Measurements from ENCODE around the gene L3MBTL4. TPM values are rescaled to one million over a fixed set of nuclear protein-coding genes. Genes with fewer than 3 reads are reported as not detected.

The L3MBTL4 gene
- total RNA-seq, 6 experiments from 2014 or later = not detected

DNA sequence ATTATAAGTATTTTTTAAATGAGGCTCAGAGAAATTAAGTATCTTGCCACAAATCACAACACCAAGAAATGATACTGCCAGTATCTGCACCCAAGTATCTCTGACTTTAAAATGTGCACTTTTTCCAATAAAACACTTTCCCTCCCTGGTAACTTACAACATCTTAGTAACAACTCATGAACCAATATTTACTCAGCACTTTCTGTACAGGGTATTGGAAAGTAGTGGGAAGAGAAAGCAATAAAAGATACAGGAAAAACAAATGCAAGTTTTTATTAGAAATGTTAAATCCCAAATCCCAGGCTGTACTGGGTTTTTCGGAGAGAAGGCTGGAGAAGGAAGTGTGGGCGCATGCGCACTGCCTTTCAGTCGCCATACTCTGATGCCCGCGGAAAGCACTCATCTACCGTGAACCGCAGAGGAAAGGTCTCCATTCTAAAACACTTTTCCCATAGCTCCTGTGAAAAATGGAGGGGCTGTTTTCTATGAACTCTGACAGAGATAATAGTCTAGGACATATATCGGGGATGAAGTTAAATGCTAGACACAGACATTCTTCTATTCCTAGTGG is 52.1 kb downstream of the L3MBTL4 start:
- Mint-ChIP-seq H3K27ac (no peak overlapping the region), H3K4me1 (ENCODE audit: low read depth) (no peaks in the 10 kb centered on the region), H3K36me3 (ENCODE audit: low read depth) (peaks cover under 1% of the 10 kb centered on the region; the same call in 1 of the 2 replicates), H3K9me3 (peaks cover 47% of the 10 kb centered on the region), H3K4me3 (no peak overlapping the region), H3K27me3 (ENCODE audit: insufficient read depth) (no peaks in the 10 kb centered on the region)
- TF ChIP-seq, protein P1, sequence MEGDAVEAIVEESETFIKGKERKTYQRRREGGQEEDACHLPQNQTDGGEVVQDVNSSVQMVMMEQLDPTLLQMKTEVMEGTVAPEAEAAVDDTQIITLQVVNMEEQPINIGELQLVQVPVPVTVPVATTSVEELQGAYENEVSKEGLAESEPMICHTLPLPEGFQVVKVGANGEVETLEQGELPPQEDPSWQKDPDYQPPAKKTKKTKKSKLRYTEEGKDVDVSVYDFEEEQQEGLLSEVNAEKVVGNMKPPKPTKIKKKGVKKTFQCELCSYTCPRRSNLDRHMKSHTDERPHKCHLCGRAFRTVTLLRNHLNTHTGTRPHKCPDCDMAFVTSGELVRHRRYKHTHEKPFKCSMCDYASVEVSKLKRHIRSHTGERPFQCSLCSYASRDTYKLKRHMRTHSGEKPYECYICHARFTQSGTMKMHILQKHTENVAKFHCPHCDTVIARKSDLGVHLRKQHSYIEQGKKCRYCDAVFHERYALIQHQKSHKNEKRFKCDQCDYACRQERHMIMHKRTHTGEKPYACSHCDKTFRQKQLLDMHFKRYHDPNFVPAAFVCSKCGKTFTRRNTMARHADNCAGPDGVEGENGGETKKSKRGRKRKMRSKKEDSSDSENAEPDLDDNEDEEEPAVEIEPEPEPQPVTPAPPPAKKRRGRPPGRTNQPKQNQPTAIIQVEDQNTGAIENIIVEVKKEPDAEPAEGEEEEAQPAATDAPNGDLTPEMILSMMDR (IDR thresholded peaks at IDR 0.05) = no peak
- DNase-seq = no peak

DNA sequence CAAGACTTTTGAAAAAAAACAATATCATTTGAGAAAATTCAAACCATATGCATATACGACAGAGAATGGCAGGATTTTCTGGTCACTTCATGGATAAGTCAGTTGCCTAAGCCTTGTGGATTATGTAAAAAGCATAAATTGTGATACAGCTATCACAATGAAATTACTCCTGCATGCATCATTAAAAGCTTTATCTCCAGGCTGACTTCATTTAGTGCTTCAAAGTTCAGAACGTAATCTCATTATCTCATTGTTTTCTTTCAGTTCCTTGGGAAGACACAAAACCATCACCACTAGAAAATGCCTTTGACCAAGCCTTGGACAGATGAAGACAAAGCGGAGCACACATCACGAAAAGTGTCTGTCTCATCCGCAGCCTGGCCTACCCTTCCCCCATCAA is 57.0 kb downstream of the L3MBTL4 start:
- Mint-ChIP-seq H3K27ac (no peak overlapping the region), H3K27me3 (ENCODE audit: insufficient read depth) (no peaks in the 10 kb centered on the region)
- DNase-seq = no peak

DNA sequence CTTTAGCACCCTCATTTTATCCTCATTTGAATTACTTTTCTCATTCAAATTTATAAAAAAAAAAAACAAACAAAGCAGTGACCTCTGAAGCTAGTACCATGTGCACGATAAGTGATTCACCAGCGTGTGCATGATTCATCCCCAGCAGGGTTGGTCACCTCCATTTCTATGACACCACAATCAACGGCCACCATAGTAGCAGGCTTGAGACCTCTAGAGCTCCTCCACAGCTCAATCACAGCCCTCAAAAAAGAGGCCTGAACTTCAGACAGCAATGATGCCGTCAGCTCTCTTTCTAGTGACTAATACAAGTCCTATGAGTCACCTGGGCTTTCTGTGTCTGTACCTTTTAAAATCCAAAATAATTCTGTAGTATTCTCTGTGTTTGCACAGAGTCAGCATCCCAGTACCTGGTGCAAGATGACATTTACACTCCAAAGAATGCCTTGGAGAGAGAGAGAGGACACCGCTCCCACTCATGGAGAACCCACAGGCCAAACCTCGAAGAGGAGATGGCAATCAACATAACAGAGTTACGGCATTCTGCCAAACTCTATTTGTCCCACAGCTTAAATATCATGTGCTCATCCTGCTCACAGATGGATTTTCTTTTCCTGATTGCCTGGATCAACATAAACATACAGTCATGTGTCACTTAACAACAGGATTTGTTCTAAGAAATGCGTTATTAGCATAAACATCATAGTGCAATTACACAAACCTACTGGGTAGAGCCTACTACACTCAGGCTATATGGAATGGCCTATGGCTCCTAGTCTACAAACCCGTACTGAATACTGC is 58.7 kb downstream of the L3MBTL4 start:
- H3K27me3 Mint-ChIP-seq (ENCODE audit: insufficient read depth) = no peaks in the 10 kb centered on the region; the same call in 1 of the 2 replicates
- TF ChIP-seq, protein P1 (IDR thresholded peaks at IDR 0.05) = no peak
- no peak for DNase-seq
- H3K4me1 Mint-ChIP-seq (ENCODE audit: low read depth) = no peaks in the 10 kb centered on the region
- H3K36me3 Mint-ChIP-seq (ENCODE audit: low read depth) = no peaks in the 10 kb centered on the region
- peaks cover 35% of the 10 kb centered on the region for H3K9me3 Mint-ChIP-seq
- no peak overlapping the region for H3K4me3 Mint-ChIP-seq
- no peak overlapping the region for H3K27ac Mint-ChIP-seq

More for the DNA sequence above, 57.0 kb downstream of the L3MBTL4 start:
- TF ChIP-seq, protein P1 (IDR thresholded peaks at IDR 0.05) = no peak
- no peaks in the 10 kb centered on the region for H3K4me1 Mint-ChIP-seq (ENCODE audit: low read depth)
- no peak overlapping the region for H3K4me3 Mint-ChIP-seq
- H3K9me3 Mint-ChIP-seq = peaks cover 39% of the 10 kb centered on the region
- no peaks in the 10 kb centered on the region for H3K36me3 Mint-ChIP-seq (ENCODE audit: low read depth)

DNA sequence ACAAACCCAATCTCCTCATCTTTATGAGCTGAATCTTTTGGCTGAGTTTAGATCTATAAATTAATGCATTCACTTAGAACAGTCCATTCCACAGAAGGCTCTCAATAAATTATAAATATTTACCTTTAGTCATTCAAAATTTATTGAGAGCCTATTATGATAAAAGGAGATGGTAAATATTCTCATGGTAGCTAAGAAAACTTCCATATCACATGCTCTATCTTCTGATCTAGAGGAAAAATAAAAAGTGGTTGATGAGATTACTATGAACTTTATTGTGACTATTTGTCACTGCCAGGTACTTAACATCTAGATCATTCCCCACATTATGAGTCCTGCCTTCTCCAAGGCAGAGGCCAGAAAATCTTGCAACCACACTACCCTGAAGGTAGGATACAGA is 62.4 kb downstream of the L3MBTL4 start:
- H3K4me1 Mint-ChIP-seq (ENCODE audit: low read depth) = no peaks in the 10 kb centered on the region
- no peaks in the 10 kb centered on the region; the same call in 1 of the 2 replicates for H3K27me3 Mint-ChIP-seq (ENCODE audit: insufficient read depth)
- H3K36me3 Mint-ChIP-seq (ENCODE audit: low read depth) = no peaks in the 10 kb centered on the region
- H3K27ac Mint-ChIP-seq = no peak overlapping the region
- no peak overlapping the region for H3K4me3 Mint-ChIP-seq
- peaks cover 37% of the 10 kb centered on the region for H3K9me3 Mint-ChIP-seq
- DNase-seq = no peak
- TF ChIP-seq, protein P1 (IDR thresholded peaks at IDR 0.05) = no peak

DNA sequence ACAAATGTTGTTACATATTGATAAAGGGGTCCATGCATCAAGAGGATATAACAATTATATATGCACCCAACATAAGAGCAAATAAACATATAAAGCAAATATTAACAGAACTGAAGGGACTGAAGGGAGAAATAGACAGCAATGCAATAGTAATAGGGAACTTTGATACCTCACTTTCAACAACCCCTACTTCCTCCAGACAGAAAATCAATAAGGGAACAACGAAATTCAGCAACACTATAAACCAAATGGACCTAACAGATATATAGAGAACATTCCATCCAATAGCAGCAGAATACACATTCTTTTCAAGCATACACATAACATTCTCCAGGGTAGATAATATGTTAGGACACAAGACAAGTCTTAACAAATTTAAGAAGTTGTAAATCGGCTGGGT is 71.7 kb downstream of the L3MBTL4 start:
- no peaks in the 10 kb centered on the region for H3K27me3 Mint-ChIP-seq (ENCODE audit: insufficient read depth)
- no peak for DNase-seq
- H3K4me3 Mint-ChIP-seq = no peak overlapping the region
- no peak overlapping the region for H3K27ac Mint-ChIP-seq
- peaks cover 42% of the 10 kb centered on the region for H3K9me3 Mint-ChIP-seq
- no peaks in the 10 kb centered on the region for H3K36me3 Mint-ChIP-seq (ENCODE audit: low read depth)
- TF ChIP-seq, protein P1 (IDR thresholded peaks at IDR 0.05) = no peak
- no peaks in the 10 kb centered on the region for H3K4me1 Mint-ChIP-seq (ENCODE audit: low read depth)
